IPS-11a (cell line): ENCODE data around the gene ANAPC5.
"Not testable (repeated sequence)": the region's sequence is repeated elsewhere in the genome, so short reads cannot be mapped to it uniquely, and the experiment has no call there.

ENCODE experiments used
- H3K4me3 ChIP-seq: one replicate; pipeline ENCODE4 v1.5.1; 2013; ENCODE audit warnings: low read depth, low read length, control low read depth

The ANAPC5 gene

GRCh38 chr12:121314431-121314830 lies 37.8 kb downstream of the ANAPC5 start:
- H3K4me3 ChIP-seq: no peak overlapping the region

GRCh38 chr12:121310231-121310630 lies 42.0 kb downstream of the ANAPC5 start:
- not testable (repeated sequence) for H3K4me3 ChIP-seq

- not testable (repeated sequence) for H3K4me3 ChIP-seq
Measured at GRCh38 chr12:121307397-121307796, 44.8 kb downstream of the ANAPC5 start.

- H3K4me3 ChIP-seq: no peak overlapping the region
Measured at GRCh38 chr12:121304306-121304705, 47.9 kb downstream of the ANAPC5 start.

- H3K4me3 ChIP-seq: no peak overlapping the region
Measured at GRCh38 chr12:121301876-121302275, 50.3 kb downstream of the ANAPC5 start.

- H3K4me3 ChIP-seq: no peak overlapping the region
Measured at GRCh38 chr12:121300083-121300819, 52.0 kb downstream of the ANAPC5 start.

GRCh38 chr12:121299662-121300061 lies 52.5 kb downstream of the ANAPC5 start:
- no peak overlapping the region for H3K4me3 ChIP-seq

- H3K4me3 ChIP-seq: not testable (repeated sequence)
Measured at GRCh38 chr12:121298411-121298810, 53.8 kb downstream of the ANAPC5 start.

GRCh38 chr12:121297435-121297991 lies 54.7 kb downstream of the ANAPC5 start:
- peak overlapping the region; percentile 77 for H3K4me3 ChIP-seq

- peak within 1 kb of the TSS; percentile 78 for H3K4me3 ChIP-seq
Measured at GRCh38 chr12:121296618-121297434, 55.4 kb downstream of the ANAPC5 start, which contains the start of gene CAMKK2. CAMKK2 (minus strand) TSS chr12:121296709; CDS start chr12:121274526, 22,183 bp downstream.

- peak overlapping the region; percentile 78 for H3K4me3 ChIP-seq
Measured at GRCh38 chr12:121295746-121296617, 56.2 kb downstream of the ANAPC5 start.

- peak overlapping the region; percentile 78 for H3K4me3 ChIP-seq
Measured at GRCh38 chr12:121295116-121295745, 57.0 kb downstream of the ANAPC5 start.

GRCh38 chr12:121294151-121294889 lies 57.9 kb downstream of the ANAPC5 start:
- H3K4me3 ChIP-seq: no peak overlapping the region

- H3K4me3 ChIP-seq: no peak overlapping the region
Measured at GRCh38 chr12:121293603-121294002, 58.6 kb downstream of the ANAPC5 start.

GRCh38 chr12:121290410-121290809 lies 61.8 kb downstream of the ANAPC5 start:
- H3K4me3 ChIP-seq: no peak overlapping the region

GRCh38 chr12:121289962-121290361 lies 62.2 kb downstream of the ANAPC5 start:
- no peak overlapping the region for H3K4me3 ChIP-seq

- no peak overlapping the region for H3K4me3 ChIP-seq
Measured at GRCh38 chr12:121288986-121289385, 63.2 kb downstream of the ANAPC5 start.

- H3K4me3 ChIP-seq: no peak overlapping the region
Measured at GRCh38 chr12:121288158-121288845, 63.9 kb downstream of the ANAPC5 start.
